Neural cell (in vitro differentiated cells): ENCODE measurements around the gene SLC34A3. TPM values are rescaled to one million over a fixed set of nuclear protein-coding genes. Genes with fewer than 3 reads are reported as not detected.
"Not testable (repeated sequence)": the region's sequence is repeated elsewhere in the genome, so short reads cannot be mapped to it uniquely, and the experiment has no call there.

Source experiments
- H2AFZ ChIP-seq: fragments of 200-600, 300-800 bp; sonication (generic), shearing (Covaris generic); 2 replicates; pipeline ENCODE4 v1.6.0; 2014; ENCODE audit warnings: low read depth, mild to moderate bottlenecking, antibody characterized with exemption, low read length, moderate library complexity
- H3F3A ChIP-seq: fragments of 200-600 bp; shearing (Covaris generic); 2 replicates; pipeline ENCODE4 v1.6.1; 2016; ENCODE audit warnings: mild to moderate bottlenecking, moderate library complexity, mixed read lengths, antibody characterized with exemption, low read length; ENCODE audit not compliant: insufficient read depth, poor library complexity, severe bottlenecking
- H3K27ac ChIP-seq: fragments of 200-600, 300-800 bp; sonication (generic), shearing (Covaris generic); 2 replicates; pipeline ENCODE4 v1.5.1; 2014; ENCODE audit warnings: mild to moderate bottlenecking, low read length, moderate library complexity
- H3K27me3 ChIP-seq: fragments of 300-800, 200-600 bp; sonication (generic), shearing (Covaris generic); 2 replicates; pipeline ENCODE4 v1.6.0; 2014; ENCODE audit warnings: mild to moderate bottlenecking, low read depth, low read length, moderate library complexity; ENCODE audit not compliant: insufficient read depth
- H3K36me3 ChIP-seq: fragments of 300-800, 200-600 bp; sonication (generic), shearing (Covaris generic); 2 replicates; pipeline ENCODE4 v1.5.1; 2014; ENCODE audit warnings: mild to moderate bottlenecking, antibody characterized with exemption, low read length, moderate library complexity; ENCODE audit not compliant: insufficient read depth
- H3K4me2 ChIP-seq: fragments of 300-800, 200-600 bp; sonication (generic), shearing (Covaris generic); 2 replicates; pipeline ENCODE4 v1.6.0; 2014; ENCODE audit warnings: mild to moderate bottlenecking, low read length
- H3K4me3 ChIP-seq: fragments of 300-800, 200-600 bp; sonication (generic), shearing (Covaris generic); 2 replicates; pipeline ENCODE4 v1.5.1; 2014; ENCODE audit warnings: mild to moderate bottlenecking, low read length, moderate library complexity
- H3K79me2 ChIP-seq: fragments of 200-600 bp; shearing (Covaris generic); replicated peaks from 2 replicates; pipeline ENCODE4 v1.6.0; 2014; ENCODE audit warnings: mild to moderate bottlenecking, low read length, moderate library complexity; ENCODE audit not compliant: insufficient read depth
- H3K9ac ChIP-seq: fragments of 300-800, 200-600 bp; sonication (generic), shearing (Covaris generic); 2 replicates; pipeline ENCODE4 v1.6.1; 2016; ENCODE audit warnings: mild to moderate bottlenecking, low read length, mixed read lengths
- H3K9me2 ChIP-seq: fragments of 200-600 bp; shearing (Covaris generic); 2 replicates; pipeline ENCODE4 v1.6.1; 2016; ENCODE audit warnings: mild to moderate bottlenecking, low read length, mixed read lengths; ENCODE audit not compliant: insufficient read depth
- H3K9me3 ChIP-seq: fragments of 200-600, 300-800 bp; sonication (generic), shearing (Covaris generic); 2 replicates; pipeline ENCODE4 v1.6.1; 2016; ENCODE audit warnings: mild to moderate bottlenecking, mixed run types, low read length, moderate library complexity, mixed read lengths
- H4K20me1 ChIP-seq: fragments of 200-600 bp; shearing (Covaris generic); 2 replicates; pipeline ENCODE4 v1.6.1; 2016; ENCODE audit warnings: mild to moderate bottlenecking, mixed run types; ENCODE audit not compliant: insufficient read depth
- EP300 ChIP-seq: fragments of 450-650 bp; conservative IDR thresholded peaks from 2 replicates; pipeline ENCODE4 v1.6.1; 2014; ENCODE audit warnings: antibody characterized with exemption, mild to moderate bottlenecking, moderate library complexity; ENCODE audit not compliant: poor library complexity, severe bottlenecking
- EZH2 ChIP-seq: fragments of 200-600, 300-800 bp; shearing (Covaris generic), sonication (generic); IDR thresholded peaks from 2 replicates; pipeline ENCODE4 v1.6.1; 2014; ENCODE audit warnings: antibody characterized with exemption, low read length, borderline replicate concordance, mild to moderate bottlenecking; ENCODE audit not compliant: insufficient read depth, poor library complexity, severe bottlenecking
- MXI1 ChIP-seq: fragments of 450-650 bp; conservative IDR thresholded peaks from 2 replicates; pipeline ENCODE4 v1.6.1; 2014; ENCODE audit warnings: antibody characterized with exemption, mild to moderate bottlenecking; ENCODE audit not compliant: poor library complexity, severe bottlenecking
- POLR2AphosphoS5 ChIP-seq: IDR thresholded peaks from 2 replicates; pipeline ENCODE4 v1.6.1; 2012
- RAD21 ChIP-seq: fragments of 450-650 bp; conservative IDR thresholded peaks from 2 replicates; pipeline ENCODE4 v1.6.1; 2014; ENCODE audit warnings: antibody characterized with exemption, mild to moderate bottlenecking, moderate library complexity
- SMC3 ChIP-seq: fragments of 450-650 bp; conservative IDR thresholded peaks from 2 replicates; pipeline ENCODE4 v1.6.1; 2014; ENCODE audit warnings: antibody characterized with exemption, mild to moderate bottlenecking, moderate library complexity; ENCODE audit not compliant: poor library complexity
- TAF1 ChIP-seq: IDR thresholded peaks from 2 replicates; pipeline ENCODE4 v1.6.1; 2012; ENCODE audit warnings: low read depth
- polyA plus RNA-seq: library from polyadenylated mRNA; depleted of rRNA; stranded (reverse); fragments of >200 nt; gene quantifications from 2 replicates; pipeline ENCODE4 v1.2.3, GENCODE V29; 2014
- TF ChIP-seq, protein P1 (sequence below): fragments of 450-650 bp; IDR thresholded peaks from 2 replicates; pipeline ENCODE4 v1.5.1; 2014; ENCODE audit warnings: antibody characterized with exemption, mild to moderate bottlenecking, moderate library complexity; ENCODE audit not compliant: poor library complexity, severe bottlenecking
- TF ChIP-seq, protein P2 (sequence below): IDR thresholded peaks from 2 replicates; pipeline ENCODE4 v1.6.1; 2012; ENCODE audit warnings: borderline replicate concordance

Gene SLC34A3
- polyA plus RNA-seq, 1 donor from 2014 or later, result 0.27 TPM

GRCh38 chr9:137262173-137262908, 31.6 kb downstream of the SLC34A3 start:
- not testable (repeated sequence) for H3K4me3 ChIP-seq, H3F3A ChIP-seq, H3K36me3 ChIP-seq, H3K79me2 ChIP-seq, H3K27me3 ChIP-seq, H3K4me2 ChIP-seq, H4K20me1 ChIP-seq, H2AFZ ChIP-seq, H3K27ac ChIP-seq, H3K9me3 ChIP-seq, H3K9ac ChIP-seq, H3K9me2 ChIP-seq
- TF ChIP-seq SMC3 (peak; percentile 48), RAD21 (peak; percentile 29)
- TF ChIP-seq, protein P1, sequence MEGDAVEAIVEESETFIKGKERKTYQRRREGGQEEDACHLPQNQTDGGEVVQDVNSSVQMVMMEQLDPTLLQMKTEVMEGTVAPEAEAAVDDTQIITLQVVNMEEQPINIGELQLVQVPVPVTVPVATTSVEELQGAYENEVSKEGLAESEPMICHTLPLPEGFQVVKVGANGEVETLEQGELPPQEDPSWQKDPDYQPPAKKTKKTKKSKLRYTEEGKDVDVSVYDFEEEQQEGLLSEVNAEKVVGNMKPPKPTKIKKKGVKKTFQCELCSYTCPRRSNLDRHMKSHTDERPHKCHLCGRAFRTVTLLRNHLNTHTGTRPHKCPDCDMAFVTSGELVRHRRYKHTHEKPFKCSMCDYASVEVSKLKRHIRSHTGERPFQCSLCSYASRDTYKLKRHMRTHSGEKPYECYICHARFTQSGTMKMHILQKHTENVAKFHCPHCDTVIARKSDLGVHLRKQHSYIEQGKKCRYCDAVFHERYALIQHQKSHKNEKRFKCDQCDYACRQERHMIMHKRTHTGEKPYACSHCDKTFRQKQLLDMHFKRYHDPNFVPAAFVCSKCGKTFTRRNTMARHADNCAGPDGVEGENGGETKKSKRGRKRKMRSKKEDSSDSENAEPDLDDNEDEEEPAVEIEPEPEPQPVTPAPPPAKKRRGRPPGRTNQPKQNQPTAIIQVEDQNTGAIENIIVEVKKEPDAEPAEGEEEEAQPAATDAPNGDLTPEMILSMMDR, result peak; percentile 56

DNA sequence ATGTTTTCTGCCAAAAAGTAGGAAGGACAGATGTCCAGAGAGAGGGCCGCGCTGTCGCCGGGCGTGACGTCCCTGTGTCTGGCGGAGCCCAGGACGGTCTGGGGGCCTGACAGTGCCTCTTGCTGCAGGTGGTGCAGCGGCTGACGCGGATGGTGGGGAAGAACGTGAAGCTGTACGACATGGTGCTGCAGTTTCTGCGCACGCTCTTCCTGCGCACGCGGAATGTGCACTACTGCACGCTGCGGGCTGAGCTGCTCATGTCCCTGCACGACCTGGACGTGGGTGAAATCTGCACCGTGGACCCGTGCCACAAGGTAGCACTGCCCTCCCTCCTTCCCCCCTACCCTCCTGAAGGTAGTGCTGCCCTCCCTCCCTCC, 32.2 kb downstream of the SLC34A3 start:
- Histone ChIP-seq H3K36me3 (no peaks in the 10 kb centered on the region), H3K27me3 (no peaks in the 10 kb centered on the region), H3K79me2 (no peaks in the 10 kb centered on the region), H3K9me2 (no peaks in the 10 kb centered on the region), H3K9ac (no peak overlapping the region), H3K4me2 (no peak overlapping the region), H3K4me3 (no peak overlapping the region), H2AFZ (no peak overlapping the region), H3K9me3 (no peaks in the 10 kb centered on the region), H3F3A (no peaks in the 10 kb centered on the region), H3K27ac (no peak overlapping the region), H4K20me1 (no peaks in the 10 kb centered on the region)
- TF ChIP-seq EP300 (no peak), POLR2AphosphoS5 (no peak), TAF1 (no peak), RAD21 (no peak), EZH2 (no peak), MXI1 (no peak), SMC3 (no peak)
- TF ChIP-seq, protein P2, sequence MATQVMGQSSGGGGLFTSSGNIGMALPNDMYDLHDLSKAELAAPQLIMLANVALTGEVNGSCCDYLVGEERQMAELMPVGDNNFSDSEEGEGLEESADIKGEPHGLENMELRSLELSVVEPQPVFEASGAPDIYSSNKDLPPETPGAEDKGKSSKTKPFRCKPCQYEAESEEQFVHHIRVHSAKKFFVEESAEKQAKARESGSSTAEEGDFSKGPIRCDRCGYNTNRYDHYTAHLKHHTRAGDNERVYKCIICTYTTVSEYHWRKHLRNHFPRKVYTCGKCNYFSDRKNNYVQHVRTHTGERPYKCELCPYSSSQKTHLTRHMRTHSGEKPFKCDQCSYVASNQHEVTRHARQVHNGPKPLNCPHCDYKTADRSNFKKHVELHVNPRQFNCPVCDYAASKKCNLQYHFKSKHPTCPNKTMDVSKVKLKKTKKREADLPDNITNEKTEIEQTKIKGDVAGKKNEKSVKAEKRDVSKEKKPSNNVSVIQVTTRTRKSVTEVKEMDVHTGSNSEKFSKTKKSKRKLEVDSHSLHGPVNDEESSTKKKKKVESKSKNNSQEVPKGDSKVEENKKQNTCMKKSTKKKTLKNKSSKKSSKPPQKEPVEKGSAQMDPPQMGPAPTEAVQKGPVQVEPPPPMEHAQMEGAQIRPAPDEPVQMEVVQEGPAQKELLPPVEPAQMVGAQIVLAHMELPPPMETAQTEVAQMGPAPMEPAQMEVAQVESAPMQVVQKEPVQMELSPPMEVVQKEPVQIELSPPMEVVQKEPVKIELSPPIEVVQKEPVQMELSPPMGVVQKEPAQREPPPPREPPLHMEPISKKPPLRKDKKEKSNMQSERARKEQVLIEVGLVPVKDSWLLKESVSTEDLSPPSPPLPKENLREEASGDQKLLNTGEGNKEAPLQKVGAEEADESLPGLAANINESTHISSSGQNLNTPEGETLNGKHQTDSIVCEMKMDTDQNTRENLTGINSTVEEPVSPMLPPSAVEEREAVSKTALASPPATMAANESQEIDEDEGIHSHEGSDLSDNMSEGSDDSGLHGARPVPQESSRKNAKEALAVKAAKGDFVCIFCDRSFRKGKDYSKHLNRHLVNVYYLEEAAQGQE, result no peak
